Right renal pelvis (tissue), 4 donors: ENCODE data around the gene FAM209A. TPM values are rescaled to one million over a fixed set of nuclear protein-coding genes. Genes with fewer than 3 reads are reported as not detected.
"Not testable (repeated sequence)": the region's sequence is repeated elsewhere in the genome, so short reads cannot be mapped to it uniquely, and the experiment has no call there.

Source experiments
- DNase-seq, 4 donors: peaks; one replicate each; pipeline ENCODE4 v3.0.0-alpha.2; 2013; ENCODE audit warnings: low read depth in 4 of 4, low spot score in 3 of 4, missing footprints in 1 of 4
- polyA plus RNA-seq, 4 donors: library from polyadenylated mRNA; unstranded; fragments of 120-200 nt; gene quantifications; one replicate each; pipeline ENCODE4 v1.2.1, GENCODE V29; 2013; ENCODE audit not compliant: insufficient read length in 4 of 4

FAM209A gene, protein sequence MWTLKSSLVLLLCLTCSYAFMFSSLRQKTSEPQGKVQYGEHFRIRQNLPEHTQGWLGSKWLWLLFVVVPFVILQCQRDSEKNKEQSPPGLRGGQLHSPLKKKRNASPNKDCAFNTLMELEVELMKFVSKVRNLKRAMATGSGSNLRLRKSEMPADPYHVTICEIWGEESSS
- polyA plus RNA-seq: under 1 TPM; 0.30 to 0.89 (median 0.57) TPM

DNA sequence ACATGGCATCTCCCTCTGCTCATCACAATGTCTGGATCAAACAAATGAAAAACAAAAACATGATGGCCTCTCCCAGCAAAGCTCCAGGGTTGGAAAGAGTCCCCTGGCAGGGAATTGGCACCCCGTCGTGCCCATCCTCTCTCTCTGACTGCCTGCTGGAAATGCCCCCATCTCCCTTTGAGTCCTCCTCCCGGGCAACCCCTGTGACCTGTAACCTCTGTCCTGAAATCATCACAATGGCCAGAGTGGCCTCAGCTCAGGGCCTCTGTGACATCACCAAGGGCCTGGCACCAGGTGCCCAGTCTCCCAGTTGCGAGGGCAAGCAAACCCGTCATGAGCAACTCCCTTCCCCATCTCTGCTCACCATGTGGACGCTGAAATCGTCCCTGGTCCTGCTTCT is at the start of gene FAM209A:
Gene FAM209A, plus strand, starts transcription at position 301 of the 400 bp plus-strand sequence. Its CDS starts 65 bp downstream, at position 366.
- DNase-seq: not testable (repeated sequence)

DNA sequence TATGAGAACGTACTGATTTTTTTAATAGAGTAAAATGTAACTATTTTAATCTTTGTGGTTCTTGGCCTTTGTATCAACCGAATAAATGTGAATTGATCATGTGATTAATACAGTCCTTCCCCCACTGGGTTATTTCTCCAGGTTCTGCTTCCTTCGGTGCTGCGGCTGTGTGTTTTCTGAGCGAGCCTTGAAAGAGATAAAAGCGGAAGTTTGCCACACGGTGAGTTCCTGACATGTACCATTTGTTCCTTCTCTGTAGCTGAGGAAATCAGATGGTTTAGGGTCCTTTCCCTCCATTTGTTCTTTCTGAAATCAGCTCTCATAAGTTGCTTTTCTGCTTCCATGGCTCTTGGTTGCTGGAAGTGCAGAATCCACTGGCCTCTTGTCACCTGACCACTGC is 40.6 kb upstream of the FAM209A start:
- no peak for DNase-seq

DNA sequence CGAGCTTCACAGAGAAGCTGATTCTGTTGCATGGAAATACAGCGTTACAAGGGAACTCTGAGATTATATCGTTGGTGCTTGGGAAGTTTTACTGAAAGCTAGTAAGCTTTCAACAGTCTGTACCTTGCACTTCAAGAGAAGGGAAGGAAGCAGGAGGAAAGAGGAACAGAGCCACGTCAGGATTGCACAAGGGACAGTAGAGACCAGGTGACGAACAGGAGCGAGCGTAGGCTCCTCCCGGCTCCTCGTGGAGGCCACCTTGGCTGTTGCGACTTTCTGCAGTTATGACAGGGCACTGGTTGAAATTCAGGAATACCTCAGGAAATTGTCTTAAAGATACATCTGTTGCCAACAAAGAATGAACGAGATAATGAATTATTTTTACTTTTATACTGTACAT is 37.3 kb upstream of the FAM209A start:
- DNase-seq: no peak

DNA sequence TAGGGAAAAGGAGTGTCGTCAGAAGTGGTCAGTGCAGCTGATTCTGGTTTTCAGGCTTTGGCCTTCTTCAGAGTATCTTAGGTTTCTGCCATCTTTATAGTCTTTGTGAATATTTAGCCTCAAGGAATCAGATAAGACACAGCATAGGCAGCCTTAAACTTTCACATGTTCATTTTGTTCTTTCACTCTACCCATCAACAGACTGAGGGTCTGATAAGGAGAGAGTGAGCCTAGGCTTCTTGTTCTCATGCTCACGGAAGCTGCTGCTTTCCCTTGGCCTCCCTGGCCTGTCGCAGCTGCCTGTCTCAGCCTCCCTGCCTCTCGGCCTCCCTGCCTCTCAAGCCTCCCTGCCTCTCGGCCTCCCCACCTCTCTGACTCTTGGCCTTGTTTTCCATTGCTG is 36.0 kb upstream of the FAM209A start:
- DNase-seq: no peak

DNA sequence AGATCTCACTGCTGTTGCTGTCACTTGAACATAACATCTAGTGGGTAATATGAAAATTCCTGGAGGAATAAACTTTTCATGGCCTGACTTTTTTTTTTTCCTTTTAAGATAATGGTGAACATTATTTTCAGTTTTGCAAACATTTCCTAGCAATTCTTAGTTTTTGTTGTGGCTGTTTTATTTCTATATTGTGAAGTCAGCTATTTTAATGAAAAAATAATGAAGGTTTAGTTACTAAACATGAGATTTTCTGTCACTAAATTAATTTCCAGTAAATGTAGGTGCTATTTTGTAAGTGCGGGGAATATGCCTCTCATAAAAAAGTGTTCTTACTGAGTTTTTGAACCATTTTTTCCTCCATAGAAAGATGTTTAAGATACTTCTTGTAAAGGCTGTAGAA is 23.4 kb upstream of the FAM209A start:
- no peak for DNase-seq

DNA sequence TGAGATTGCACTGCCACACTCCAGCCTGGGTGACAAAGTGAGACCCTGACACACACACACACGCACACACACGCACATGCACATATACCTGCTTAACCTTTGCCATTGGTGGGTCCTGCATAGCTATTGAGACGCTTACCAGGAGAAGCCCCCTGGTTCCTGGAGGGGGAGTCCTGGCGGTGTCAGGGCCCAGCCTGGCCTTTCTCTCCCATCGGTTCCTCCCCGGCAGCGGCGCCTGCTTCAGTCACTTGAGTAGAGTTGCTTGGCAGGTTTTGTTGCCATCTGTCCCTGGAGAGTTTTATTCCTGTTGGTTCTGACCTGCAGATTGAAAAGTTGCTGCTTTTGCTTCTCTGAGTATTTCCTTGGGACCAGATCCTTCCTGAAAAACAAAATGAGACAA is 20.6 kb upstream of the FAM209A start:
- DNase-seq: no peak

DNA sequence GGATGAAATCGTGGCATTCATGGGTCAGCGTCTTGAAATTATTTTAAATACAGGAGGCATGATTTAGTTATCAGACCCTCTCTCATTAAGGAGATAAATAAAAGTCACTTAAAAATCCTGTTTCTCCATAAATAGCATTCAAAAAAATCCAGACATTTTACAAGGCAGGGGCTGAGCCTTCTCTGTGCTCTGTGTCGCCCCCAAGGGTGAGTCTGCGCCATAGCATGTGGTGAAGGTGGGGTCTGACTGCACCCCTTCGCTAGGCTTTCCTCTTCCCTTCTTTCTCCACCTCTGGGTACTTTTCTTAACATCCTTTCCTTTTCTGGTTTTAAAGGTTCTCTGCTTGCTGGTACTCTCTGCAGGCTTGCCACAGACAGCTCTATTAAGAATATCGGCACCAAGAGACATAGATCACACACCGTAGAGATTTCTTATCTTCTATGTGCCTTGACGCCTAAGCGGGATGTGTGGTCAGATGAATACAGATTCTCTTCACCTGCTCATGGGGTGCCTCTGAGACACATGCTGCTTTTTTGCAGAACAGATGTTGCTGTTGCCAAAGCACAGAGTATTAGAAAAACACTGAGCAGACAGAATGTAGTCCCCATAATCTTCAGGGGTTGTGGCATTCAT is 20.1 kb upstream of the FAM209A start:
- no peak for DNase-seq

DNA sequence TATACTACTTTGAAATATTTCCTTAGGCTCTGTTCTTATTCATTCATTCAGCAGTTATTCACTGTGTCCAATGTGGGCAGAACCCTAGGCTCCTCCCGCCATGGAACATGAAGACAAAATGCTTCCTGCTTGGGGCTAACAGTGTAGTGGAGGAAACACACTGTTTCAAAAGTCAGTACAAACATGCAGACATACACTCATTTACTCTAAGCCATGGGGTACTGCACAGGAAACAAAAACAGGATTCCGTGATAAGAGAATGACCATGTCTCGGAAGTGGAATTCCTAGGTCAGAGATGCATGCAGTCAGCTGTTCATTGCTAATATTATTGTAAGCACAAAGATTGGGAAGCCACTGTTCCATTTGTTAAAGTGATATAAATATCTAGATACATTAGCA is 18.4 kb upstream of the FAM209A start:
- no peak for DNase-seq

DNA sequence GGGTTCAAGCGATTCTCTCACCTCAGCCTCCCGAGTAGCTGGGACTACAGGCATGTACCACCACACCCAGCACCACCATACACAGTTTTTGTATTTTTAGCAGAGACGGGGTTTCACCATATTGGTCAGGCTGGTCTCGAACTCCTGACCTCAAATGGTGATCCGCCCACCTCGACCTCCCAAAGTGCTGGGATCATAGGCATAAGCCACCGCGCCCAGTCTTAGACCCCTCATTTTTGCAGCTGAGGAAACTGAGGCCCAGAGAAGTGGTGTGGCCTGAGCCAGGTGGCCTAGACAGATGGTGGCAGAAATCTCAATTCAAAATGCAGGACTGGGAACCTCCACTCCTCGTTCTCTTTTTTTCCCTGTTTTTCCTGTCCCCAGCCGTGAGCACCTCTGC is 12.6 kb upstream of the FAM209A start:
- no peak for DNase-seq

DNA sequence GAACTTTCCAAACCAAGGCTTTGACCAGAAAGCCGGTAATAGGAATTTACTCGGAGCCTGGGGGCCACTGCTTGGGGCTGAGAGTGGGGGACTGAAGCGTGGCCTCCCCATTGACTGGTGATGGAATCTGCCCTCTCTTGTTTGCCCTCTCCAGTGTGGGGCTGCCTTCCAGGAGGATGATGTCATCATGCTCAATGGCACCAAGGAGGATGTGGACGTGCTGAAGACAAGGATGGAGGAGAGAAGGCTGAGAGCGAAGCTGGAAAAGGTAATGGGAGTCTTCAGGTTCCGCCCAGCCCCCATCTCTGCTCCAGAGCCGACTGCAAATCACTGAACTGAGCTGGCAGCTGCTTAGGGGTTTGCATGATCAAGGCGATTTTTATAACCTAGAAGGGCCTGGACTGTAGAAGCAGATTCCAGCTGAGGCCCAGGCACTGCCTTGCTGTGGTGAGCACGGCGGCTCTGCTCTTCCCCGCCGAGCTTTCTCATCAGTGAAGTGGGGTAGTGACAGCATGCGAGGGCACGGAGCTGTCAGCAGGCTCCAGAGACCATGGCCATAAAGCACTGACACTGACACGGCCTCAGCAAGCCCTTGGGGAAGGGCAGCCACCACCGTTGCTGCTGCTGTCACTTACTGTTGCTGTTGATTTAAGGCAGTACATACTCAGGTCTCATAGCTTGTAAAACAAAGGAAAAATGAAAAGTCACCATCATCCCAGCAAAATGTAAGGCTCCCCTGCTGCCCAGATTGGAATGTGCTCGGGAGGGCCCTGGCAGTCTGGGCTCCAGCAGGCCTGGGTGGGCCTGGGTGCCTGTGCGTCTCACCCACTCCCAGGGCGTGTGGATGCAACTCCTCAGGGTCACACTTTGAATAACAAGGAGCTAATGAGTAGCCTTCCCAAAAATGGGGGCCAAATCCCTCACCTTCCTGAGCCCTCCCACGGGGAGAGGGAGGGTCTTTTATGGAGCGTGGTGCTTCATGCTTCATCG is 11.1 kb upstream of the FAM209A start:
- DNase-seq: no peak

DNA sequence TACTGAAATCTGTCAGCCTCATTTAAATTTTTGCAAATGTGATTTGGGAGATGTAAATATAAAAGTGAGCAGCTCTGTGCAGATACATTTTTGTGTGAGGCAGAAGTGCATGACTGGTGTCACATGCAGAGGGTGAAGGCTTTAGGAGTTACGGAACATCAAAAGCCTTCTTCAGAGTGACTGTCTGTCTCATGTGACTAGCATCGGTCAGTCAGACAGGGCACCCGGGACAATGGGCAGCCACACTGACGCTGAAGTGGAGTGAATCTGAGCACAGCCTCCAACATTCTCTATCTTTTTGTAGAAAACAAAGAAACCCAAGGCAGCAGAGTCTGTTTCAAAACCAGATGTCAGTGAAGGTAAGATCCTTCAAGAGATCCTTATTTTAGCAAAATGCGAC is 7.9 kb upstream of the FAM209A start:
- no peak for DNase-seq

DNA sequence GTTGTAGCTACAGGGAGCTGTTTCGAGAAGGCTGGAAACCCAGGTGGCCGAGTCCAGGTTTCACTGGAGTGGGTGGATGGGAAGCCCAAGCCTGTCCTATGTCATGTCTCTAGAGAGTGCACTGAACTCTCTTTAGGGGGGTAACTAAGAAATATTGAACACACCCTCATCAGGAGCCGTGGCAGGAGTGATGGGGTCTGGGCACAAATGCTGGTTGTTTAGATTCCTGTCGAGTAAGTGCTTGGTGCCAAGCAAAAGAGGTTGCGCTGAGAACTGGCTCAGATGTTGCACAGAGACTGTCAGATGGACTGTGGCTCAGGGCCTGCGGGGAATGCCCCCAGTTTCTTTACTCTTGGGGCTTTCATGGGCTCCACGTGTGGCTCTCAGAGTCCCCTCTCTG is 7.3 kb upstream of the FAM209A start:
- no peak for DNase-seq

DNA sequence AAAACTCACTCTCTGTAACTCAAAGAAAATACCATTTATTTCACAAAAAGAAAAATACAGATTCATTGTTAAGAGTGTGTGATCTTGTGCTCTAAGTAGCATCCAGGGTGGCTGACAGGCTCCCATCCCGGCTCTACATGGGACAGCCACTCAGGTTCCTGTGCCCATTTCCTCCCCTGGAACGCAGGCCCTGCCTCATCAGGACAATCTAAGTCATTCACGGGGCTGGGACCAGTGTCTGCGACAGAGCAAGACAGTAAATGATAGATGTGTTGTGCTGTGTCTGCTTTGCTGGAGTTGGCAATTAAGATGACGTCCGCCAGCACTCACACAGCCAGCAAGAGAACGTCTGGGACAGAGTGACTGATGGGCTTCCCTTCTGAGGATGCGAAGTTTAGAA is 6.9 kb upstream of the FAM209A start:
- DNase-seq: no peak

DNA sequence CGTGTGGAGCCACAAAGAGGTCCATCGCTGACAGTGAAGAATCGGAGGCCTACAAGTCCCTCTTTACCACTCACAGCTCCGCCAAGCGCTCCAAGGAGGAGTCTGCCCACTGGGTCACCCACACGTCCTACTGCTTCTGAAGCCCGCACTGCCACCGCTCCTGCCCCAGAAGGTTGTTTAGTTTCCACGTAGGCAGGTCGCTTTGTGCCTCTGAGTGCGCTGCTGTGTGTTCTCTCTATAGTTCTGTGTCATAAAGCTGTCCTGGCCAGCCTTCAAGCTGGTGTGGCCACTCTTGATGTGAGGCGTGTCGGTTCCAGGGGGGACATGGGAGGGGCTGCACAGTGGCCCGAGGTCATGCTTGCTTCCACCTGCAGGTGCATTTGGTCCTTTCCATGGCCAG is 6.4 kb upstream of the FAM209A start:
- no peak for DNase-seq

DNA sequence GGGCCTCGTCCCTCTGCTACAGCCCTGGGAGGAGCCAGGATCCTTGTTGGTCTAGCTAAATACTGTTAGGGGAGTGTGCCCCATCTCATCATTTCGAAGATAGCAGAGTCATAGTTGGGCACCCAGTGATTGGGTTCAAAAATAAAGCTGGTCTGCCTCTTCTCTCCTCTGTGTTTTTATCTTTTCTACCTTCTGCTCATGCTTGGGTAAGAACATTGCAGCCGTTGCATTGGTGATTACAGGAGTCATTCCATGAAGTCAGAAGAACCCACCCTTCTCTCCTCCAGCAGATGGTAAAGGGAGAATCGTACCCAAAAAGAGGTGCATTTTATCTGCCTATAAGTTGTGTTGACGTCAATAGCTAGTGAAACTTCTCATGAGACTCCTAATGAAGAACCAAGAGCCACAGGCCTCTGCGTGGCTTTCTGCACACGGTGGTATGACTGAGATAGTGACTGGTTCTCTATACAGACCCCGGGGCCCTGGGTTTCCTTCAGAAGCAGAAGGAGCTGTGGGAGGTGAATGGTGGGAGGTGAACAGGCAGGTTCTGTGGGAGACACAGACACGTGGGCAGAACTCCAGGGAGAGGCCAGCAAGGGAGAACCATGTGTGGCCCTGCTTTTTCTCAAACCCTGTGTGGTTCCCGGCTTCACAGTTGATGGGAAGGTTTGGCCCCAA is 5.7 kb upstream of the FAM209A start:
- DNase-seq: no peak

DNA sequence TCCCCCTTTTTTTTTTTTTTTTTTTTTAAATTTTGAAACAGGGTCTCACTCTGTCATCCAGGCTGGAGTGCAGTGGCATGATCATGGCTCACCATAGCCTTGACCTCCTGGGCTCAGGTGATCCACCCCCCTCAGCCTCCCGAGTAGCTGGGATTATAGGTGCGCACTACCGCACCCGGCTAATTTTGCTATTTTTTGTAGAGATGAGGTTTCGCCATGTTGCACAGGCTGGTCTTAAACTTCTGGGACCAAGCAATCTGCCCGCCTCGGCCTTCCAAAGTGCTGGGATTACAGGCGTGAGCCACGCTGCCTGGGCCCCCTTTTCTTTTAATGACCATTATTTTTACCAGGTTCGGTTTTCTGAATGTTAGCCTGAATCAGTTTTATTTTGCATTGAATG is 5.0 kb upstream of the FAM209A start:
- no peak for DNase-seq

DNA sequence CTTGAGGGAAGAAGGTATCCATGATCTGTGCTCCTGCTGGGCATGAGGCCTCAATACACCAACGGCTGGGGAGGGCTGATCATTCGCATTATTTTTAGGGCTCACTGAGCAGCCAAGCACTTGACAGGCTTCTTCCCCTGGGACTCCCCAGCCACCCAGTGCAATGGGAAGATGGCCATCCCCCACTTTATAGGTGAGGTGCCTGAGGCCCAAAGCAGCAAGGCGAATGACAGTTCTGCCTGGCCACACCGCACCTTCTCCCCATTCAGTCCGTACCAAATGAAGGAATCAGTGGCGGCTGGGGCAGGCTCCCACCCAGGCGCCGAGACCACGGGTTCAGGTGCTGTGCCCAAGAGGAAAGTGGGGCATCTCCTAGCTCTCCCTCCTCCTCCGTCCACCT is 4.4 kb upstream of the FAM209A start:
- no peak for DNase-seq

DNA sequence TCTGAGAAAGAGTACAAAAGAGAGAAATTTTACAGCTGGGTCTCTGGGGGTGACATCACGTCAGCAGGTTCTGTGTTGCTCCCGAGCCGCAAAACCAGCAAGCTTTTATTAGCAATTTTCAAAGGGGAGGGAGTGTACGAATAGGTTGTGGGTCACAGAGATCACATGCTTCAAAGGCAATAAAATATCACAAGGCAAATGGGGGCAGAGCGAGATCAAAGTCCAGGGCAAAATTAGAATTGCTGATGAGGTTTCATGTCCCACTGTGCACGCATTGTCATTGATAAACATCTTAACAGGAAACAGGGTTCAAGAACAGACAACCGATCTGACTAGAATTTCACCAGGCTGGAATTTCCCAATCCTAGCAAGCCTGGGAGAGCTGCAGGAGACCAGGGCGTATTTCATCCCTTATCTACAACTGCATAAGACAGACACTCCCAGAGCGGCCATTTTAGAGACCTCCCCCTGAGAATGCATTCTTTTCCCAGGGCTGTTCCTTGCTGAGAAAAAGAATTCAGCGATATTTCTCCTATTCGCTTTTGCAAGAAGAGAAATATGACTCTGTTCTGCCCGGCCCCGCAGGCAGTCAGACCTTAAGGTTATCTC is 3.7 kb upstream of the FAM209A start:
- not testable (repeated sequence) for DNase-seq

DNA sequence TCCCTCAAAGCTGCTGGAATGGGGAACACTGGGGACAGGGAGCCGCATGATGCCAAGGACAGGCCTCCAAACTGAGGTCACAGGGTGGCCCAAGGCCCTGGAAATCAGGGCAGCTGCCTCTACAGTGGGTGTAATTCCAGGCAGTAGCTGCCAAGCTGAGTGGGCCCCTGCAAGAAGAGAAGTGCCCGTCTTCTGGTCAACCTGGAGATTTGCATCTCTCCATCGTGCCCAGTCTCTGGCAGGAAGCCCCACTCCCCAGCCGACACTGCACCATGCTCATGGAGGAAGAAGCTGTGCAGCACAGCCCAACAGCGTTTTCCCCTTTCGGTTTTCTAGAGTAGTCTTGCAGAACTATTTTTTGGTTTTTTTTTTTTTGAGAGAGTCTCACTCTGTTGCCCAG is 2.2 kb upstream of the FAM209A start:
- no peak for DNase-seq

DNA sequence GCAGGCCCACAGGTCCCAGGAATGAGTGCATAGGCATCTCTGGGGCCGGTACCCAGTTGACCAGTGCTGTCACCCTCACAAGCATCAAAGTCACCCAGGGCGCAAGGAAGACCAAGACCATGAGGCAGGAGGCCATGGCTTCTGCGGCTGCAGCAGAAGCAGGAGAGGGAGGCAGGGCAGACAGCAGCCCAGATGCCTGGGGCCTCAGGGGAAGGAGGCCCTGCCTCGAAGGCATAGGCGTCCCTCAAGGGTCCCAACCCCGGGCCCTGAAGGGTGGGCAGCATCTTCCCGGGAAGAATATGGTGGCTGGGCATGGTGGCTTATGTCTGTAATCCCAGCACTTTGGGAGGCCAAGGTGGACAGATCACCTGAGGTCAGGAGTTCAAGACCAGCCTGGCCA is 3.0 kb downstream of the FAM209A start:
- no peak for DNase-seq

DNA sequence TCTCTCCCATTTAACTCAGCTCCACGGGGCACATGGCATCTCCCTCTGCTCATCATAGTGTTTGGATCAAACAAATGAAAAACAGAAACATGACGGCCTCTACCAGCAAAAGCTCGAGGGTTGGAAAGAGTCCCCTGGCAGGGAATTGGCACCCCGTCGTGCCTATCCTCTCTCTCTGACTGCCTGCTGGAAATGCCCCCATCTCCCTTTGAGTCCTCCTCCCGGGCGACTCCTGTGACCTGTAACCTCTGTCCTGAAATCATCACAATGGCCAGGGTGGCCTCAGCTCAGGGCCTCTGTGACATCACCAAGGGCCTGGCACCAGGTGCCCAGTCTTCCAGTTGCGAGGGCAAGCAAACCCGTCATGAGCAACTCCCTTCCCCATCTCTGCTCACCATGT is 8.4 kb downstream of the FAM209A start, which contains the start of gene FAM209B:
Gene FAM209B, plus strand, starts transcription at position 301 of the 400 bp plus-strand sequence. Its CDS starts 96 bp downstream, at position 397.
- not testable (repeated sequence) for DNase-seq
